ENCODE results near the gene GTF2I.
"Not testable (repeated sequence)": the region's sequence is repeated elsewhere in the genome, so short reads cannot be mapped to it uniquely, and the experiment has no call there.

The GTF2I gene

GRCh38 chr7:74657692-74658177 is at the start of gene GTF2I:
Gene GTF2I (plus strand): TSS chr7:74657718. CDS start chr7:74689129, 31,411 bp downstream.
- DNase-seq, result no peak

- peak; percentile 23 for DNase-seq
Measured at GRCh38 chr7:74612015-74612829, 45.3 kb upstream of the GTF2I start.

- DNase-seq, result no peak
Measured at GRCh38 chr7:74615933-74616780, 41.4 kb upstream of the GTF2I start.

- DNase-seq, result peak; percentile 52
Measured at GRCh38 chr7:74617180-74617744, 40.3 kb upstream of the GTF2I start.

- DNase-seq, result no peak
Measured at GRCh38 chr7:74619235-74619860, 38.2 kb upstream of the GTF2I start.

- DNase-seq, result no peak
Measured at GRCh38 chr7:74622228-74622749, 35.2 kb upstream of the GTF2I start.

- no peak for DNase-seq
Measured at GRCh38 chr7:74623135-74623534, 34.4 kb upstream of the GTF2I start.

GRCh38 chr7:74625446-74625845 is 32.1 kb upstream of the GTF2I start:
- peak; percentile 67 for DNase-seq

- peak; percentile 34 for DNase-seq
Measured at GRCh38 chr7:74627661-74628411, 29.7 kb upstream of the GTF2I start.

- DNase-seq, result no peak
Measured at GRCh38 chr7:74632505-74632904, 25.0 kb upstream of the GTF2I start.

- peak; percentile 94 for DNase-seq
Measured at GRCh38 chr7:74633451-74633921, 24.0 kb upstream of the GTF2I start.

- DNase-seq, result no peak
Measured at GRCh38 chr7:74637745-74638144, 19.8 kb upstream of the GTF2I start.

- peak; percentile 90 for DNase-seq
Measured at GRCh38 chr7:74650055-74650454, 7.5 kb upstream of the GTF2I start.

GRCh38 chr7:74650493-74651132 is 6.9 kb upstream of the GTF2I start:
- DNase-seq, result peak; percentile 46

GRCh38 chr7:74651133-74651504 is 6.4 kb upstream of the GTF2I start:
- not testable (repeated sequence) for DNase-seq

GRCh38 chr7:74653686-74654181 is 3.8 kb upstream of the GTF2I start:
- no peak for DNase-seq

- DNase-seq, result no peak
Measured at GRCh38 chr7:74654811-74655210, 2.7 kb upstream of the GTF2I start.

- DNase-seq, result no peak
Measured at GRCh38 chr7:74655324-74655723, 2.2 kb upstream of the GTF2I start.

GRCh38 chr7:74655768-74656440 is 1.6 kb upstream of the GTF2I start:
- DNase-seq, result peak; percentile 19

- peak; percentile 73 for DNase-seq
Measured at GRCh38 chr7:74656441-74656836, 1.1 kb upstream of the GTF2I start.

All from hematopoietic multipotent progenitor cell treated with erythropoietin and hydrocortisone succinate and interleukin-3 and kit ligand, for 6 days (in vitro differentiated cells).